GM19351 (cell line): ENCODE measurements around the gene CACNA2D4.
"Not testable (repeated sequence)": the region's sequence is repeated elsewhere in the genome, so short reads cannot be mapped to it uniquely, and the experiment has no call there.

ENCODE experiments used
- ATAC-seq: cut with Tn5 transposase; IDR thresholded peaks from one replicate; pipeline ENCODE4 v1.9.1; 2021; ENCODE audit warnings: mild to moderate bottlenecking, moderate library complexity; ENCODE audit not compliant: unreplicated experiment

Gene CACNA2D4

GRCh38 chr12:1918081-1918883, at the start of gene CACNA2D4:
Gene CACNA2D4, minus strand, starts transcription at chr12:1918652. Its CDS starts 179 bp downstream, at chr12:1918473.
- no peak for ATAC-seq

- no peak for ATAC-seq
These were observed 48.2 kb upstream of the CACNA2D4 start for GRCh38 chr12:1966561-1967226.

GRCh38 chr12:1965916-1966315, 47.5 kb upstream of the CACNA2D4 start:
- no peak for ATAC-seq

GRCh38 chr12:1962051-1963020, 43.9 kb upstream of the CACNA2D4 start:
- no peak for ATAC-seq

GRCh38 chr12:1956716-1957115, 38.3 kb upstream of the CACNA2D4 start:
- no peak for ATAC-seq

- ATAC-seq = no peak
These were observed 31.5 kb upstream of the CACNA2D4 start for GRCh38 chr12:1949771-1950470.

GRCh38 chr12:1948883-1949282, 30.4 kb upstream of the CACNA2D4 start:
- no peak for ATAC-seq

GRCh38 chr12:1947081-1947480, 28.6 kb upstream of the CACNA2D4 start:
- ATAC-seq = no peak

GRCh38 chr12:1946296-1946695, 27.8 kb upstream of the CACNA2D4 start:
- no peak for ATAC-seq

GRCh38 chr12:1945502-1945901, 27.1 kb upstream of the CACNA2D4 start:
- not testable (repeated sequence) for ATAC-seq

- ATAC-seq = no peak
These were observed 21.6 kb upstream of the CACNA2D4 start for GRCh38 chr12:1939801-1940607.

- no peak for ATAC-seq
These were observed 20.9 kb upstream of the CACNA2D4 start for GRCh38 chr12:1939331-1939730.

- ATAC-seq = no peak
These were observed 19.2 kb upstream of the CACNA2D4 start for GRCh38 chr12:1937481-1938224.

GRCh38 chr12:1936406-1937320, 18.2 kb upstream of the CACNA2D4 start:
- ATAC-seq = no peak

- ATAC-seq = no peak
These were observed 17.4 kb upstream of the CACNA2D4 start for GRCh38 chr12:1935700-1936378.

- no peak for ATAC-seq
These were observed 16.8 kb upstream of the CACNA2D4 start for GRCh38 chr12:1935242-1935641.

- no peak for ATAC-seq
These were observed 16.4 kb upstream of the CACNA2D4 start for GRCh38 chr12:1934831-1935230.
